GM20000 (cell line): ENCODE measurements around the gene USP4.
"Not testable (repeated sequence)": the region's sequence is repeated elsewhere in the genome, so short reads cannot be mapped to it uniquely, and the experiment has no call there.

ENCODE experiments used
- DNase-seq: peaks from one replicate; pipeline ENCODE4 v3.0.0; 2012; ENCODE audit warnings: low spot score
- CTCF ChIP-seq: IDR thresholded peaks from 2 replicates; pipeline ENCODE4 v1.5.1; 2012; ENCODE audit warnings: mild to moderate bottlenecking, control low read depth; ENCODE audit errors: extremely low read depth, missing control alignments

USP4 gene

GRCh38 chr3:49346797-49347251 lies 7.0 kb upstream of the USP4 start:
- DNase-seq: no peak
- no peak for TF ChIP-seq CTCF

DNA sequence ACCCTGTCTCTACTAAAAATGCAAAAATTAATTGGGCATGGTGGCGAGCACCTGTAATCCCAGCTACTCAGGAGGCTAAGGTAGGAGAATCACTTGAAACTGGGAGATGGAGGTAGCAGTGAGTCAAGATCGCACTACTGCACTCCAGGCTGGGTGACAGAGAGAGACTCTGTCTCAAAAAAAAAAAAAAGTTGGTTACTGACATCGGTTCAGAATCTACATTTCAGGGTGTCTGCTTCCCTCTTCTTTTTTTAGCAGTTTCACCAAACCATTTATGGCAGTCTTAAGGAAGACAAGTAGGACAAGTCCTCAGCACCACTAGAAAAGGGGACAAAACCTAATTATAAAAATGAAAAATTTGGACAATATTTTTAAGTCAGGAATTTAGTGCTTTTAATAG lies 3.3 kb upstream of the USP4 start:
- no peak for DNase-seq
- TF ChIP-seq CTCF: no peak

GRCh38 chr3:49341996-49342395 lies 2.1 kb upstream of the USP4 start:
- DNase-seq: no peak
- no peak for TF ChIP-seq CTCF

DNA sequence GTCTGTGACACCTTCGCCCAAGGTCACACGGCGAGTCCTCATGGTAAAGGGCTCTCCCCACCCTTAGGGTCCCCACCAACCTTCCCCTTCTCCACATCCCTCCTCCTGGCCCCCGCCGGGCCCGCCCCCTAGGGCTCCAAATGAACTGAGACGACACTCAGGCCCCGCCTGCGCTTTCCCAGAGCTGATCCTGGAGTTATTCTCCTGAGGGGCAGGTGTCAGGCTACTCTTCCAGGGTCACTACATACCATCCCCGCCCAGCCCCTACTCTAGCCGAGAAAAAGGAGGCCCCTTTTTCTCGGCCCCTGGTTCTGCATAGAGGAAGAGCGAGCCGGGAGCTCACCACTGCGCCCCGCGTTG lies 292 bp downstream of the USP4 start:
- no peak for DNase-seq
- no peak for TF ChIP-seq CTCF

DNA sequence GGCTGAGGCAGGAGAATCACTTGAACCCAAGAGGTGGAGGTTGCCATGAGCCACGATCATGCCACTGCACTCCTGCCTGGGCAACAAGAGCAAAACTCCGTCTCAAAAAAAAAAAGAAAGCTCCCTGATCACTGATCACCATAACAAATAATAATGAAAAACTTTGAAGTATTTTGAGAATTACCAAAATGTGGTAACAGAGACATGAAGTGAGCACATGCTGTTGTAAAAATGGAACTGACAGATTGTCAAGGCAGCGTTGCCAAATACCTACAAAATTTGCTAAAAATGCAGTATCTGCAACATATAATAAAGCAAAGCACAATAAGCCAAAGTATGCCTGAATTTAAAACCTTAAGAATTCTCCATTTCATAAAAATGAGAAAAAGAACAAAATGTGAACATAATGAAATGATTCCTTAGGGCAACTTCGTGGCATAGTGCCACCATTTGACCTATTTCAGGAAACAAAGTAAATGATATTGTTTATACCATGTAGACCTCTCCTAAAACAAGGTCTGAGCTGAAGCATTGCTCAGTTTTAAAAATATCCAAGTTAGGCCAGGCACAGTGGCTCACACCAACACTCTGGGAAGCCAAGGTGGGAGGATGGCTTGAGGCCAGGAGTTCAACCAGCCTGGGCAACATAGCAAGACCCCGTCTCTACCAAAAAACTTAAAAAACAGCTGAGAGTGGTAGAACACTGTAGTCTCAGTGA lies 5.8 kb downstream of the USP4 start:
- DNase-seq: no peak
- no peak for TF ChIP-seq CTCF

GRCh38 chr3:49333091-49333490 lies 6.8 kb downstream of the USP4 start:
- DNase-seq: no peak
- no peak for TF ChIP-seq CTCF

DNA sequence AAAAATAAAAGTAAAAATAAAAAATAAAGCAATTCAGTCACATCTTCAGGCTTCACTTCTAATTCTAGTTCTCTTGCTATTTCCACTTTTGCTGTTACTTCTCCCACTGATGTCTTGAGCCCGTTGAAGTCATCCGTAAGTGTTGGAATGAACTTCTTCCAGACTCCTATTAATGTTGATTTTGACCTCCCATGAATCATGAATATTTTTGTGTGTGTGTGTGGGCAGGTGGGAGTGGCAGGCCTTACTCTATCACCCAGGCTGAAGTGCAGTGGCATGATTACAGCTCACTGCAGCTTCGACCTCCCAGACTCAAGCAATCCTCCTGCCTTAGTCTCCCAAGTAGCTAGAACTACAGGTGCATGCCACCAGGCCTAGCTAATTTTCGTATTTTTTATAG lies 10.7 kb downstream of the USP4 start:
- no peak for DNase-seq
- no peak for TF ChIP-seq CTCF

DNA sequence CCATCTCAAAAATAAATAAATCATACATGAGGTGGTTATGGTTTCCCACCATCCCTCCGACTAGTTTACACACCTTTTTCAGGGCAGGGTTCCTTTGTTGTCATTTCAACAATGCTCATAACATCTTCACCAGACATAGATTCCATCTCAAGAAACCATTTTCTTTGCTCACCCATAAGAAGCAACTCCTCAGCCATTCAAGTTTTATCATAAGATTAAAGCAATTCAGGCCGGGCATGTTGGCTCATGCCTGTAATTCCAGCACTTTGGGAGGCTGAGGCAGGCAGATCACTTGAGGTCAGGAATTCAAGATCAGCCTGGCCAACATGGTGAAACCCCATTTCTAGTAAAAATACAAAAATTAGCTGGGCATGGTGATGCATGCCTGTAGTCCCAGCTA lies 11.5 kb downstream of the USP4 start:
- not testable (repeated sequence) for DNase-seq
